ENCODE data around the gene SKA3. TPM values are rescaled to one million over a fixed set of nuclear protein-coding genes. Genes with fewer than 3 reads are reported as not detected.

SKA3 gene
- polyA plus RNA-seq = 1.4 to 13.4 TPM (median 8.7 TPM) in 3 replicates
- 0.09 TPM for polyA plus RNA-seq (2011; ENCODE audit: low read depth)
- polyA plus RNA-seq (2011; cell fraction: cytosol; rRNA removed) = 2.4 and 5.5 TPM in 2 replicates
- polyA plus RNA-seq (2011; cell fraction: nucleus; rRNA removed) = 1.5 and 2.2 TPM in 2 replicates
- 7.3 TPM in 1 of 2 replicates, not detected in the other for polyA plus RNA-seq (2012; ENCODE audit: low replicate concordance)
- polyA minus RNA-seq = 1.7 to 8.5 TPM (median 2.5 TPM) in 3 replicates
- polyA minus RNA-seq (2011; cell fraction: cytosol; rRNA and poly(A)+ RNA removed) = 3.1 TPM
- 0.62 and 0.74 TPM in 2 replicates for polyA minus RNA-seq (2011; cell fraction: nucleus; rRNA and poly(A)+ RNA removed)

DNA sequence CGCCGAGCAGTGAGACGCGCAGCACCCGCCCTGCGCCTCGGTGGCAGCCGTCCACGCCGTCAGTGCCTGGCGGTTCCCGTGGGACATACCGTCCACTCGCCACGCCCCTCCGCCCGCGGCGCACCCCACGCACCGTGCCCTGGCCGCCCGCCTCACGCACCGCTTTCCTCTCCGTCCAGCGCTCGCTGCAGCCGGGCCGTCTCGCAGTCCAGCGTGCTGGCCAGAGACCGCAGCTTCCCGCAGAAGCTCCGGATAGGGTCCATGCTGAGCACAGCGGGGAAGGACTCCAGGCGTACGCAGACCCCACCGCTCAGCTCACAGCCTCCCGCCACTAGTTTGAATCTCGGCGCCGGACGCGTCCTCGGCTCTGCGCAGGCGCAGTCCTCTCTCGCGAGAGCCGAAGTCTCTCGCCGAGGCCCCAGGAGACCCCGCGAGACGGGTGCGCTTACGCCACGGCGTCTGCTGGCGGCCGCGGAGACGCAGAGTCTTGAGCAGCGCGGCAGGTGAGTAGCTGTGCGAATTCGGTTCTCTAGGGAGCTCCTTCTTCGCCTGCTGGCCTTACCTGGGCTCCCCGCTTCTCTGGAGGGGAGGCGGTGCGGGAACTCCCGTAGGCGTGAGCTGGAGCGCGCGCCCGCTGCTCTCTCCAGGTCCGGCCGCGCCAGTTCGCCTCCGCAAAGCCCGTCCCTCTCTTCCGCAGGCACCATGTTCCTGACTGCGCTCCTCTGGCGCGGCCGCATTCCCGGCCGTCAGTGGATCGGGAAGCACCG lies at the start of gene SKA3, which contains the start of gene MRPL57:
TSS of gene SKA3 (minus strand) at position 338 of the 767 bp plus-strand sequence. CDS start at position 263, 75 bp downstream.
TSS of gene MRPL57 (plus strand) at position 444 of the 767 bp plus-strand sequence. CDS start at position 703, 259 bp downstream.
- H3K27ac ChIP-seq (ENCODE audit: control insufficient read depth, insufficient read depth, low read length) = peak within 1 kb of the TSS; percentile 84
- H3K9me3 ChIP-seq (ENCODE audit: control insufficient read depth, low read depth, low read length) = no peaks in the 10 kb centered on the region
- peak within 1 kb of the TSS; percentile 98 for H2AFZ ChIP-seq (ENCODE audit: control insufficient read depth, low read length)
- H3K9me1 ChIP-seq (ENCODE audit: control insufficient read depth, extremely low read depth, insufficient read depth, low read length) = no peaks in the 10 kb centered on the region
- FAIRE-seq = no peak
- no peaks in the 10 kb centered on the region for H3K27me3 ChIP-seq (ENCODE audit: control insufficient read depth, extremely low read depth, insufficient read depth, low read length)
- peak; percentile 60 for DNase-seq (ENCODE audit: low read depth, low spot score)
- H3K79me2 ChIP-seq (ENCODE audit: control insufficient read depth, insufficient read depth, low read length) = peaks cover 53% of the 10 kb centered on the region
- peak within 1 kb of the TSS; percentile 93 for H3K9ac ChIP-seq (ENCODE audit: control insufficient read depth, extremely low read depth, insufficient read depth, low read length)
- no peaks in the 10 kb centered on the region for H4K20me1 ChIP-seq (ENCODE audit: control insufficient read depth, extremely low read depth, insufficient read depth, low read length)
- H3K36me3 ChIP-seq (ENCODE audit: control insufficient read depth in 2 of 2, extremely low read depth in 1 of 2, insufficient read depth in 2 of 2, low read length in 2 of 2) = no peaks in the 10 kb centered on the region
- H3K4me2 ChIP-seq (ENCODE audit: control insufficient read depth, extremely low read depth, insufficient read depth, low read depth, low read length) = peak within 1 kb of the TSS; percentile 80
- dilution Hi-C loops (cut with MboI; ENCODE audit: extremely low pct_ligation_motif_present, low sequenced_read_pairs) = no loop called here
- H3K4me3 ChIP-seq (ENCODE audit: control insufficient read depth in 2 of 3, extremely low read depth in 1 of 3, insufficient read depth in 2 of 3, low read depth in 1 of 3, low read length in 3 of 3) = peak within 1 kb of the TSS; percentile 80 to 97 (median 94)
- TF ChIP-seq, protein P1, sequence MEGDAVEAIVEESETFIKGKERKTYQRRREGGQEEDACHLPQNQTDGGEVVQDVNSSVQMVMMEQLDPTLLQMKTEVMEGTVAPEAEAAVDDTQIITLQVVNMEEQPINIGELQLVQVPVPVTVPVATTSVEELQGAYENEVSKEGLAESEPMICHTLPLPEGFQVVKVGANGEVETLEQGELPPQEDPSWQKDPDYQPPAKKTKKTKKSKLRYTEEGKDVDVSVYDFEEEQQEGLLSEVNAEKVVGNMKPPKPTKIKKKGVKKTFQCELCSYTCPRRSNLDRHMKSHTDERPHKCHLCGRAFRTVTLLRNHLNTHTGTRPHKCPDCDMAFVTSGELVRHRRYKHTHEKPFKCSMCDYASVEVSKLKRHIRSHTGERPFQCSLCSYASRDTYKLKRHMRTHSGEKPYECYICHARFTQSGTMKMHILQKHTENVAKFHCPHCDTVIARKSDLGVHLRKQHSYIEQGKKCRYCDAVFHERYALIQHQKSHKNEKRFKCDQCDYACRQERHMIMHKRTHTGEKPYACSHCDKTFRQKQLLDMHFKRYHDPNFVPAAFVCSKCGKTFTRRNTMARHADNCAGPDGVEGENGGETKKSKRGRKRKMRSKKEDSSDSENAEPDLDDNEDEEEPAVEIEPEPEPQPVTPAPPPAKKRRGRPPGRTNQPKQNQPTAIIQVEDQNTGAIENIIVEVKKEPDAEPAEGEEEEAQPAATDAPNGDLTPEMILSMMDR (optimal IDR thresholded peaks at IDR 0.05 in 1 of 3, IDR thresholded peaks at IDR 0.05 in 1 of 3, conservative IDR thresholded peaks at IDR 0.05 in 1 of 3; ENCODE audit: extremely low read depth in 1 of 3, insufficient read depth in 2 of 3, low read length in 3 of 3) = no peak
- no peak for TF ChIP-seq EZH2 (IDR thresholded peaks at IDR 0.05; ENCODE audit: low read length)
- H3K4me1 ChIP-seq (ENCODE audit: control insufficient read depth, extremely low read depth, insufficient read depth, low read length) = peaks cover 12% of the 10 kb centered on the region

DNA sequence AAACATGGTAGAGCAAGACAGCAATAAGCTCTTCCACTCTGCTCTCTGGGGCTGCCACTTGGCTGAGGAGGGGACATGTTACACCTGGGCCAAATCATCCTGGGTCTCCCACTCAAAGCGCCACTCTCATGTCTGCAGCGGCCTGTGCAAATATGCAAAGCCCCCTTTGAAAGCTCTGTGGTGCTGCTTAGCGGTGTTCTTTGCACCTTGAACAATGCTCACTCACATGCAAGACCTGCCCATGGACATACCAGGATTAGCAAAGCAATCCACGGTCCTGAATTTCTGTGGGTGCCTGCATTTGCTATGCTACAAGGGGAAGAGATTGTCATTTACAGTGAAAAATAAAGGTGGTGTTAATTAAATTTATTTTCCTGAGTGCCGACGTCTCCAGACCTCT lies 48.7 kb upstream of the SKA3 start:
- no peak overlapping the region for H3K9ac ChIP-seq (ENCODE audit: control insufficient read depth, extremely low read depth, insufficient read depth, low read length)
- TF ChIP-seq, protein P1 (optimal IDR thresholded peaks at IDR 0.05 in 1 of 3, IDR thresholded peaks at IDR 0.05 in 1 of 3, conservative IDR thresholded peaks at IDR 0.05 in 1 of 3; ENCODE audit: extremely low read depth in 1 of 3, insufficient read depth in 2 of 3, low read length in 3 of 3) = no peak
- no peak for TF ChIP-seq EZH2 (IDR thresholded peaks at IDR 0.05; ENCODE audit: low read length)
- no peak for DNase-seq (ENCODE audit: low read depth, low spot score)
- no peak overlapping the region for H3K4me2 ChIP-seq (ENCODE audit: control insufficient read depth, extremely low read depth, insufficient read depth, low read depth, low read length)
- FAIRE-seq = no peak
- no peaks in the 10 kb centered on the region for H3K9me1 ChIP-seq (ENCODE audit: control insufficient read depth, extremely low read depth, insufficient read depth, low read length)
- no peak overlapping the region for H2AFZ ChIP-seq (ENCODE audit: control insufficient read depth, low read length)
- no peaks in the 10 kb centered on the region for H3K27me3 ChIP-seq (ENCODE audit: control insufficient read depth, extremely low read depth, insufficient read depth, low read length)
- no peak overlapping the region for H3K27ac ChIP-seq (ENCODE audit: control insufficient read depth, insufficient read depth, low read length)
- H3K36me3 ChIP-seq (ENCODE audit: control insufficient read depth in 2 of 2, extremely low read depth in 1 of 2, insufficient read depth in 2 of 2, low read length in 2 of 2) = no peaks in the 10 kb centered on the region
- no peaks in the 10 kb centered on the region for H3K79me2 ChIP-seq (ENCODE audit: control insufficient read depth, insufficient read depth, low read length)
- no peaks in the 10 kb centered on the region for H3K4me1 ChIP-seq (ENCODE audit: control insufficient read depth, extremely low read depth, insufficient read depth, low read length)
- no peak overlapping the region for H3K4me3 ChIP-seq (ENCODE audit: control insufficient read depth in 2 of 3, extremely low read depth in 1 of 3, insufficient read depth in 2 of 3, low read depth in 1 of 3, low read length in 3 of 3)
- dilution Hi-C loops (cut with MboI; ENCODE audit: extremely low pct_ligation_motif_present, low sequenced_read_pairs) = no loop called here
- H4K20me1 ChIP-seq (ENCODE audit: control insufficient read depth, extremely low read depth, insufficient read depth, low read length) = no peaks in the 10 kb centered on the region
- no peaks in the 10 kb centered on the region for H3K9me3 ChIP-seq (ENCODE audit: control insufficient read depth, low read depth, low read length)
